OCI-LY1 (cell line): ENCODE measurements around the gene IGFBPL1.

Source experiments
- H2AFZ ChIP-seq: fragments of 200-600 bp; sonication (generic), shearing (Covaris generic); 2 replicates; pipeline ENCODE4 v1.6.0; 2014; ENCODE audit warnings: antibody characterized with exemption, mild to moderate bottlenecking, low read length
- H3F3A ChIP-seq: fragments of 200-600 bp; sonication (generic), shearing (Covaris generic); 2 replicates; pipeline ENCODE4 v1.6.0; 2014; ENCODE audit warnings: mild to moderate bottlenecking, antibody characterized with exemption, low read length, moderate library complexity; ENCODE audit not compliant: insufficient read depth
- H3K27ac ChIP-seq: fragments of 200-600 bp; sonication (generic); 2 replicates; pipeline ENCODE4 v1.5.1; 2014; ENCODE audit warnings: low read length, mixed run types, mild to moderate bottlenecking, low read depth; ENCODE audit not compliant: poor library complexity, severe bottlenecking
- H3K27me3 ChIP-seq: fragments of 200-600 bp; sonication (generic); 2 replicates; pipeline ENCODE4 v1.6.0; 2014; ENCODE audit warnings: antibody characterized with exemption, mild to moderate bottlenecking, low read length, moderate library complexity; ENCODE audit not compliant: insufficient read depth
- H3K36me3 ChIP-seq: fragments of 200-600 bp; sonication (generic); 2 replicates; pipeline ENCODE4 v1.6.1; 2014; ENCODE audit warnings: mild to moderate bottlenecking, antibody characterized with exemption, low read length, moderate library complexity, mixed read lengths; ENCODE audit not compliant: insufficient read depth
- H3K4me1 ChIP-seq: fragments of 200-600 bp; sonication (generic); 2 replicates; pipeline ENCODE4 v1.5.1; 2014; ENCODE audit warnings: mild to moderate bottlenecking, low read length, moderate library complexity; ENCODE audit not compliant: insufficient read depth, severe bottlenecking
- H3K4me2 ChIP-seq: fragments of 200-600 bp; sonication (generic), shearing (Covaris generic); 2 replicates; pipeline ENCODE4 v1.6.1; 2014; ENCODE audit warnings: low read length
- H3K4me3 ChIP-seq: fragments of 200-600 bp; sonication (generic); 2 replicates; pipeline ENCODE4 v1.5.1; 2014; ENCODE audit warnings: low read length, low read depth, mild to moderate bottlenecking, mixed read lengths; ENCODE audit not compliant: poor library complexity, severe bottlenecking
- H3K79me2 ChIP-seq: fragments of 200-600 bp; shearing (Covaris generic); 2 replicates; pipeline ENCODE4 v1.6.1; 2016; ENCODE audit warnings: mixed run types, low read length, mixed read lengths; ENCODE audit not compliant: insufficient read depth
- H3K9ac ChIP-seq: fragments of 200-600 bp; sonication (generic), shearing (Covaris generic); 2 replicates; pipeline ENCODE4 v1.6.1; 2014; ENCODE audit warnings: mild to moderate bottlenecking, low read length, mixed read lengths
- H3K9me2 ChIP-seq: fragments of 200-600 bp; sonication (generic), shearing (Covaris generic); 2 replicates; pipeline ENCODE4 v1.6.1; 2014; ENCODE audit warnings: low read depth, mild to moderate bottlenecking, low read length, mixed read lengths
- H3K9me3 ChIP-seq: fragments of 200-600 bp; shearing (Covaris generic); 2 replicates; pipeline ENCODE4 v1.6.1; 2014; ENCODE audit warnings: low read length, mixed read lengths
- H4K20me1 ChIP-seq: fragments of 200-600 bp; sonication (generic), shearing (Covaris generic); 2 replicates; pipeline ENCODE4 v1.6.0; 2016; ENCODE audit warnings: mild to moderate bottlenecking, low read length; ENCODE audit not compliant: insufficient read depth
- CTCF ChIP-seq: fragments of 200-600 bp; sonication (generic), shearing (Covaris generic); IDR thresholded peaks from 2 replicates; pipeline ENCODE4 v1.5.1; 2017; ENCODE audit warnings: mild to moderate bottlenecking, antibody characterized with exemption, low read length, moderate library complexity, mixed read lengths
- EZH2 ChIP-seq: fragments of 200-600 bp; sonication (generic), shearing (Covaris generic); IDR thresholded peaks from 2 replicates; pipeline ENCODE4 v1.8.0; 2017; ENCODE audit warnings: borderline replicate concordance, mixed run types, mild to moderate bottlenecking, antibody characterized with exemption, low read length, moderate library complexity, mixed read lengths

Gene IGFBPL1

GRCh38 chr9:38388283-38389223 is 35.7 kb downstream of the IGFBPL1 start:
- no peaks in the 10 kb centered on the region for H3K79me2 ChIP-seq
- TF ChIP-seq EZH2: no peak
- no peak for TF ChIP-seq CTCF
- no peaks in the 10 kb centered on the region for H4K20me1 ChIP-seq
- H3K27ac ChIP-seq: no peak overlapping the region
- peaks cover 10% of the 10 kb centered on the region for H3K9me3 ChIP-seq
- no peaks in the 10 kb centered on the region for H3K9me2 ChIP-seq
- no peaks in the 10 kb centered on the region for H3F3A ChIP-seq
- no peak overlapping the region for H2AFZ ChIP-seq
- H3K4me2 ChIP-seq: no peak overlapping the region
- H3K36me3 ChIP-seq: no peaks in the 10 kb centered on the region; the same call in 1 of the 2 replicates
- H3K27me3 ChIP-seq: peaks cover 25% of the 10 kb centered on the region; the same call in 1 of the 2 replicates
- H3K4me1 ChIP-seq: peaks cover 8% of the 10 kb centered on the region
- no peak overlapping the region for H3K9ac ChIP-seq
- no peak overlapping the region for H3K4me3 ChIP-seq

- peaks cover 25% of the 10 kb centered on the region; the same call in 1 of the 2 replicates for H3K27me3 ChIP-seq
- no peaks in the 10 kb centered on the region for H3K9me2 ChIP-seq
- no peak for TF ChIP-seq EZH2
- no peak for TF ChIP-seq CTCF
- H3K4me1 ChIP-seq: peaks cover 3% of the 10 kb centered on the region
- no peak overlapping the region for H3K27ac ChIP-seq
- H3K9me3 ChIP-seq: peaks cover 10% of the 10 kb centered on the region
- H3F3A ChIP-seq: no peaks in the 10 kb centered on the region
- no peak overlapping the region for H2AFZ ChIP-seq
- H3K4me2 ChIP-seq: no peak overlapping the region
- no peak overlapping the region for H3K4me3 ChIP-seq
- no peaks in the 10 kb centered on the region; the same call in 1 of the 2 replicates for H3K36me3 ChIP-seq
- H4K20me1 ChIP-seq: no peaks in the 10 kb centered on the region
- H3K79me2 ChIP-seq: no peaks in the 10 kb centered on the region
- H3K9ac ChIP-seq: no peak overlapping the region
These were observed 36.5 kb downstream of the IGFBPL1 start for GRCh38 chr9:38387751-38388150.

DNA sequence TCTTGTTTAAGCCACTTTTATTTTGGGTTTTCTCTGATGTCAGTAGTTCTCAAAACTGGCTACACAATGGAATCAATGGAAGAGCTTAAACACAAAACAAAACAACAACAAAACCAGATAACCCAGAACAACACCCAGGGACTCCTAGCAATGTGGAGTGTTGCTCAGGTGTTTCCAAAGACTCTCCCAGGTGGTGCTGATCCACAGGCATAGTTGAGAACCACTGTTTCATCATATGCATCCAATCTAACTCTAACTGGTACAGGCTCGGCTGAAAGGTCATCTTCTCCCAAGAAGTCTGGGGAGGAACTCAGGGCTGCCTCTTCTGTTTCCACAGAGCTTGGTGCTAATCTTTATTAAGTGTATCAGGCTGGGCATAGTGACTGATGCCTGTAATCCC is 37.2 kb downstream of the IGFBPL1 start:
- Histone ChIP-seq H3K79me2 (no peaks in the 10 kb centered on the region), H3K36me3 (no peaks in the 10 kb centered on the region; the same call in 1 of the 2 replicates), H3K9ac (no peak overlapping the region), H3K9me3 (peaks cover 10% of the 10 kb centered on the region), H4K20me1 (no peaks in the 10 kb centered on the region), H3K4me1 (no peaks in the 10 kb centered on the region), H3K4me3 (no peak overlapping the region), H3K9me2 (no peaks in the 10 kb centered on the region), H3F3A (no peaks in the 10 kb centered on the region), H3K4me2 (no peak overlapping the region), H2AFZ (no peak overlapping the region), H3K27me3 (peaks cover 25% of the 10 kb centered on the region; the same call in 1 of the 2 replicates), H3K27ac (no peak overlapping the region)
- TF ChIP-seq EZH2 (no peak), CTCF (no peak)
